Esophagus squamous epithelium (tissue), 4 donors: ENCODE results near the gene MLLT3.

Experiments used
- POLR2A ChIP-seq, 4 donors: fragments of 450-650 bp; IDR thresholded peaks; one replicate each; pipeline ENCODE4 v1.6.1; 2017; ENCODE audit warnings: antibody characterized with exemption in 4 of 4, mild to moderate bottlenecking in 4 of 4, moderate library complexity in 3 of 4
- TF ChIP-seq, protein P1 (sequence below), 6 experiments: fragments of 450-650 bp in 4 of 6; fragments of 200-600 bp in 2 of 6; sonication (generic) in 2 of 6; IDR thresholded peaks; one replicate each; pipeline ENCODE4 v1.5.1; 2016 to 2019; ENCODE audit warnings: antibody characterized with exemption in 6 of 6, mild to moderate bottlenecking in 4 of 6, moderate library complexity in 4 of 6

- TF ChIP-seq, protein P1, sequence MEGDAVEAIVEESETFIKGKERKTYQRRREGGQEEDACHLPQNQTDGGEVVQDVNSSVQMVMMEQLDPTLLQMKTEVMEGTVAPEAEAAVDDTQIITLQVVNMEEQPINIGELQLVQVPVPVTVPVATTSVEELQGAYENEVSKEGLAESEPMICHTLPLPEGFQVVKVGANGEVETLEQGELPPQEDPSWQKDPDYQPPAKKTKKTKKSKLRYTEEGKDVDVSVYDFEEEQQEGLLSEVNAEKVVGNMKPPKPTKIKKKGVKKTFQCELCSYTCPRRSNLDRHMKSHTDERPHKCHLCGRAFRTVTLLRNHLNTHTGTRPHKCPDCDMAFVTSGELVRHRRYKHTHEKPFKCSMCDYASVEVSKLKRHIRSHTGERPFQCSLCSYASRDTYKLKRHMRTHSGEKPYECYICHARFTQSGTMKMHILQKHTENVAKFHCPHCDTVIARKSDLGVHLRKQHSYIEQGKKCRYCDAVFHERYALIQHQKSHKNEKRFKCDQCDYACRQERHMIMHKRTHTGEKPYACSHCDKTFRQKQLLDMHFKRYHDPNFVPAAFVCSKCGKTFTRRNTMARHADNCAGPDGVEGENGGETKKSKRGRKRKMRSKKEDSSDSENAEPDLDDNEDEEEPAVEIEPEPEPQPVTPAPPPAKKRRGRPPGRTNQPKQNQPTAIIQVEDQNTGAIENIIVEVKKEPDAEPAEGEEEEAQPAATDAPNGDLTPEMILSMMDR (IDR thresholded peaks at IDR 0.05) = no peak
- no peak for TF ChIP-seq POLR2A (IDR thresholded peaks at IDR 0.05)
Measured at GRCh38 chr9:20325008-20325407, 297.3 kb downstream of the MLLT3 start.
